Bronchial epithelial cell (primary cell): ENCODE measurements around the gene USP15. TPM values are rescaled to one million over a fixed set of nuclear protein-coding genes. Genes with fewer than 3 reads are reported as not detected.

Experiments
- DNase-seq: peaks from one replicate; pipeline ENCODE4 v3.0.0-alpha.2; 2010; ENCODE audit warnings: low read depth
- FAIRE-seq: peaks from 2 replicates; lab custom pipeline; 2011; peaks lifted over from hg19 to GRCh38; lab: Jason Lieb, UNC
- H3K27me3 ChIP-seq: 2 replicates; pipeline ENCODE4 v1.5.1; 2011; ENCODE audit warnings: low read length; ENCODE audit not compliant: control insufficient read depth, insufficient read depth
- H3K36me3 ChIP-seq: 2 replicates; pipeline ENCODE4 v1.5.1; 2011; ENCODE audit warnings: low read length; ENCODE audit not compliant: control insufficient read depth, insufficient read depth
- H3K4me3 ChIP-seq: 2 replicates; pipeline ENCODE4 v1.5.1; 2011; ENCODE audit warnings: mild to moderate bottlenecking, low read depth, low read length, control low read depth
- CTCF ChIP-seq: IDR thresholded peaks from 2 replicates; pipeline ENCODE4 v1.5.1; 2011; ENCODE audit warnings: mild to moderate bottlenecking, moderate library complexity, low read length, control low read depth, inconsistent platforms; ENCODE audit not compliant: insufficient read depth, severe bottlenecking
- total RNA-seq: library from RNA; depleted of rRNA; stranded (reverse); fragments of >200 nt; gene quantifications from 2 replicates; pipeline ENCODE4 v1.2.1, GENCODE V29; 2014

Gene USP15
- total RNA-seq, 1 donor from 2014 or later = 56.3 TPM

- FAIRE-seq (no peak), DNase-seq (no peak)
- no peak for TF ChIP-seq CTCF
- Histone ChIP-seq H3K27me3 (no peaks in the 10 kb centered on the region), H3K36me3 (no peaks in the 10 kb centered on the region), H3K4me3 (no peak overlapping the region)
Measured at GRCh38 chr12:62285284-62285683, 25.1 kb downstream of the USP15 start.

GRCh38 chr12:62288328-62288727 lies 28.1 kb downstream of the USP15 start:
- Histone ChIP-seq H3K36me3 (no peaks in the 10 kb centered on the region), H3K27me3 (no peaks in the 10 kb centered on the region), H3K4me3 (no peak overlapping the region)
- TF ChIP-seq CTCF = no peak
- FAIRE-seq (no peak), DNase-seq (no peak)

GRCh38 chr12:62290846-62291245 lies 30.6 kb downstream of the USP15 start:
- Histone ChIP-seq H3K36me3 (peaks cover 3% of the 10 kb centered on the region), H3K4me3 (no peak overlapping the region), H3K27me3 (no peaks in the 10 kb centered on the region)
- FAIRE-seq (no peak), DNase-seq (no peak)
- no peak for TF ChIP-seq CTCF

GRCh38 chr12:62291864-62292760 lies 31.9 kb downstream of the USP15 start:
- DNase-seq (peak; percentile 55), FAIRE-seq (no peak)
- Histone ChIP-seq H3K4me3 (no peak overlapping the region), H3K36me3 (peaks cover 6% of the 10 kb centered on the region), H3K27me3 (no peaks in the 10 kb centered on the region)
- TF ChIP-seq CTCF = no peak

- Histone ChIP-seq H3K27me3 (no peaks in the 10 kb centered on the region), H3K4me3 (no peak overlapping the region), H3K36me3 (peaks cover 6% of the 10 kb centered on the region)
- DNase-seq (no peak), FAIRE-seq (no peak)
- no peak for TF ChIP-seq CTCF
Measured at GRCh38 chr12:62292761-62293344, 32.6 kb downstream of the USP15 start.
